ENCODE measurements around the gene KLHL17.
A peak's percentile ranks its signal among the peaks of the same experiment; 100 is the strongest.

KLHL17 gene

DNA sequence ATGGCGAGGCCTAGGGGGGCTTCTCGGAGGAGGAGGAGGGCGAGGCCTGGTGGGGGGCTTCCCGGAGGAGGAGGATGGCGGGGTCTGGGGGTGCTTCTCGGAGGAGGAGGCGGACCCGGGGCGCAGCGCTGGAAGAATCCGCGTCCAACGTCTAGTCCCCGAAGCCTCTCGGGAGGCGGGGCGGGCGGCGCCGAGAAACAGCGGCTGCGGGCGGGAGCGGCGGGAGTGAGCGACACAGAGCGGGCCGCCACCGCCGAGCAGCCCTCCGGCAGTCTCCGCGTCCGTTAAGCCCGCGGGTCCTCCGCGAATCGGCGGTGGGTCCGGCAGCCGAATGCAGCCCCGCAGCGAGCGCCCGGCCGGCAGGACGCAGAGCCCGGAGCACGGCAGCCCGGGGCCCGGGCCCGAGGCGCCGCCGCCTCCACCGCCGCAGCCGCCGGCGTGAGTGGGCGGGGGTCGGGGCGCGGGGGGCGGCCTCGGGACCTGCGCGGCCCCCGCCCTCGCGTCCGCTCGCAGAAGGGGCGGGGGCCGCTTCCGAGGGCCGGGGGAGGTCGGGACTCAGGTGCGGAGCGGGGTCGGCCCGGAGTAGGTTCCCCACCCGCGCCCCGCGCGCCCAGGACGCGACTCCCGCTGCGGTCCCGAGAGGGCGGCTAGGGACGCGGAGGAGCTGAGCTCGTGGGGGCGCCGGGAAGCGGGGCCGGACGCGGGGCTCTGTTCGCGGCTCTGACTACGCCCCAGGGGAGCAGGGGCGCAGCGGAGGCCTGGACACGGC, at the start of gene KLHL17:
Gene KLHL17, plus strand, starts transcription at position 222 of the 769 bp plus-strand sequence. Its CDS starts 110 bp downstream, at position 332.
- FAIRE-seq (no peak), DNase-seq (ENCODE audit: insufficient read length, low spot score) (no peak)

DNA sequence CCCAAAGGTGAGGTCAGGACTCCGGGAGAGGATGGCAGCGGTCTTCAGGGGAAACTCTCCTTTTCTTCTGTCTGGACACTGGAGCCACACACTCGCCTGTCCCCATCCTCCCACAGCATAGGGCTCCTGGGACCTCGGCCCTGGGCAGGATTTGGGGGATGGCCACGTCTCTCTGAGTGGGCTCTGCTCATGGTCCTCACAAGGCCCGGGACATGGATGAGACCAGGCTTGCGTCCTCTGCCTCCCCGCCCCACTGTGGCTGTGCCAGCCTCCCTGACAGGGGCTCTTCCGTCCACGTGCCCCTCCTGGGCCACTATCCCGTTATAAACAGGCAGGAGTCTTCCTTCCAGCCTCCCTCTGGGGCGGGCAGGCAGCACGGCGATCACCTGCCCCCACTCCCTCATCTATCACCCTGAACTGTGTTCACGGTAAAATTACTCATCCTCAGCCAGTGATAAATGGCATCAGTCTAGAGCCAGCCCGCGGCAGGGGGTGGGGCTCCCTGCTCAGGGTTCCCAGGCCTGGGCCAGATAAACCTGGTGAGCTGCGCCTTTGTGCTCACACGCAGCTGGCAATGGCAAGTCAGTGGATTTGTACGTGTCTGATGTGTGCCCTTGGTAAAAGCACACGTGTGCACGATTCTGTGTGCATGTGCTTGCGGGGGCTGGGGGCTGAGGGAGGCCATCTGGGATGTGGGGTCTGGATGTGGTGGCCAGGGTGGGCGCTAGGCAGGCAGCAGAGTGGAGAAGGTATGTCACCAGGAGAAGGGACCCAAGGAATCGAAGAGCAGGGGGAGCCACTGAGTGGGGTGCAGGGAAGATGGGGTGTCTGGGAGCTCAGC, 49.3 kb upstream of the KLHL17 start:
- FAIRE-seq, result no peak
- peak; percentile 61 for DNase-seq (ENCODE audit: insufficient read length, low spot score)

DNA sequence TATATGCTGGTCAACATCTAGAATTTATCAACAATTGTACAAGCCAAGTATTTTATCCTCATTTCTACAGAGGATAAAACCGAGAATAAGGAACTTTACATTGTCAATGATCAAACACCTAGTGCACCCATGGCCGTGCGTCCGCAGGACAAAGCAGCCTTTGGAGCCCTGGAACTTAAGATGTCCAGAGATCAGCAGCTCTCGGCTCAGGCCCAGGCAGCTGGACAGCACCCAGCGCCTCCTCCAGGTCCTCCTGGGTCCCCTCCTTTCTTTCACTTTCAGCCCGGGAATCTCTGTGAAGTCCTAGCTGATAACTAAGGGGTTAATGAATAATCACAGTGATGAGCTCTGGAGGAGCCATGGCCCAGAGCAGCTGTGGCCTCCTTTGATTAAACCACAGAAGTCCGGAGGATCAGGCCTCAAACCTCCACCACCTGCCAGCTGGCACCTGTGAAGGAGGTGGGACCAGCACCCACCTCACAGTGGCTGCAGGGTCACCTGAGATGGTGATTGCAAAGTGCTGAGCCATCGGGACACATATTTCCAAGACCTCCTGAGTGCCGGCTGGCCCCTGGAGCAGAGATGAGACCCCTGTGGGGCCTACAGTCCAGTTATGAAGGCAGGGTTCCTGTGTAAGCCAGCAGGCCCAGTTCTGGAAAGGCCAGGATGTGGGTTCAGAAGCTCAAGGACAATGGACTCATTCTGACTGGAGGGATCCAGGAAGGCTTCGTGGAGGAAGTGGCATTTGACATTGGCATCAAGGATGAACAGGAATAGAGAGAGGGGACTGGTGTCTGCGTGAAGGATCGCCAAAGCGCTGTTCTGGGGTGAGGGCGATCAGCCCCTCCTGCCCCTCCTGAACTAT, 48.3 kb upstream of the KLHL17 start:
- DNase-seq (ENCODE audit: insufficient read length, low spot score), result no peak
- no peak for FAIRE-seq

DNA sequence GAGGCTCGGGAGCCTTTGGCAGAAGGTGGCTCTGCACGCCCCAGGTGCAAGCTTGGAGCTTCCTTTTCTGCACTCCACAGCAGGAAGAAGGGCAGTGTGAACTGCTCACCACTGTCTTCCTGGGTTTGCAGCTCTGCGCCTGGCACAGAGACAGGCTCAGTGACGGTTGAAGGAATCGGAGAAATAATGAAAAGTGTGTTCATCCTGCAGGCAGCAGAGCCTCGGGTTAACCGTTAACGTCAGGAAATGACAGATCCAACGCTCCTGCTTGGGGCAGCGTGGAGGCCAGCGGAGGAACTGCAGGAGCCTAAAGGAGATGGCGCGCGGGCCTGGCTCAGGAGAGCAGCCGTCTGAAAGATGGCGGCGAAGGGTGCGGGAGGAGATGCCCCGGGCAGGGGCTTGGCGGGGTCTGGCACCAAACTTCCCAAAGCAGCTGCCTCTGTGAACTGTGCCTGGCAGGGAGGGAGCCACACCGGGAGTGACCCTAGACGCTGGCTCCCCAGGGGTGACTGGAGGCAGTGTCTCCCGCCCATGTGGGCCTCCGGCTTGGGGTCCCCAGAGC, 47.6 kb upstream of the KLHL17 start:
- DNase-seq (ENCODE audit: insufficient read length, low spot score) (no peak), FAIRE-seq (no peak)

DNA sequence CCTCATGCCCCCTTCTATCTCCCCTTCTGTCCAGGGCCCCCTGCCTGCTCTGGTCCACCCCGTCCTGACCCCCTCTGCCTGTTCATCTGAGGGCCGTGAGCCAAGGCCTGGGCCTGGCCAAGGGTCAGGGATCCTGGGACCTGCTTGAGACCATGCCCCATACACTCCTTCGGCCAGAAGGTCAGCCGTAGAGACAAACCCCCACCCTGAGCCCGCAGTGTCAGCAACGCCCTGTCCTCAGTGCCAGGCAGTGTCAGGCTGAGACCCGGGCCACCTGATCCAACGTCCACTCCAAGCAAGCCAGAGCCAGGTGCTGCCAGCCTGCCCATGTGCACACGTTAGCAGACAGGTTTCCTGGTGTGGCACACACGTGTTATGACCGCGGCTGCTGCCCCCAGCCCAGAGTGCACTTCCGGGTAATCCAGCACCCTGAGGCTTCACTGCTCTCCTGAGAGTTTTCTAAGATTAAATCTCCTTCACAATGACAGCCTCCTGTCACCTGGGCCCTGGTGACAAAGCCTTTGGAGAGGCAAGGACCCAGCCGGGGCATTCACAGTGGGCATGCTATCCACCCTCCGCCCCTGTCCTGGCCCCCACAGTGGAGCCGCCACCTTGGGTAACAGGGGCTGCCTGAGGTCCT, 46.8 kb upstream of the KLHL17 start:
- FAIRE-seq, result no peak
- DNase-seq (ENCODE audit: insufficient read length, low spot score), result no peak

DNA sequence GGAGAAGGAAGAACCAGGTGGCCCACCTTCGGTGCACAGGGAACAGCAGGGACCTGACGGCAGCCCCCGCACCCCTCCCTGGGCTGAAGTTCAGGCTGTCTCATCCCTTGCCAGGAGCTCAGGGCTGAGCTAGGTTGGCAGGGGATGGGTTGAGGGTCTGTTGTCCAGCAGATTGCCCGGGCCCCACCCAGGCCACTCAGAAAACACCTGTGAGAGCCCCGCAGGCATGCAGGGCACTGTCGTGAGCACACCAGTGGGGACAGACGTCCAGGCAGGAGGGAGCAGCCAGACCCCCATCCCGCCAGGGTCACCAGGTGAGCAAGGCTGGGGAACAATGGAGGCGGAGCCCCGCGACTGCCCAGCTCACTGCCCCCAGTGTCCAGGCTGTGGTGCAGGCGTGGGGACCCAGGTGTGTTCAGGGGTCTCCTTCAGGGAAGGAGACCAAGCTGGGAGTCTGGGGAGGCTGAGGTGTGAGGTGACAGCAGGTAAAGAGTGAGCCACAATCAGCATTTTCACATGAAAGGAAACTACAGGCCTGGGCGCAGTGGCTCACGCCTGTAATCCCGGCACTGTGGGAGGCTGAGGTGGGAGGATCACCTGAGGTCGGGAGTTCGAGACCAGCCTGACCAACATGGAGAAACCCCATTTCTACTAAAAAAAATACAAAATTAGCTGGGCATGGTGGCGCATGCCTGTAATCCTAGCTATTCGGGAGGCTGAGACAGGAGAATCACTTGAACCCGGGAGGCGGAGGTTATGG, 46.1 kb upstream of the KLHL17 start:
- no peak for DNase-seq (ENCODE audit: insufficient read length, low spot score)
- no peak for FAIRE-seq

DNA sequence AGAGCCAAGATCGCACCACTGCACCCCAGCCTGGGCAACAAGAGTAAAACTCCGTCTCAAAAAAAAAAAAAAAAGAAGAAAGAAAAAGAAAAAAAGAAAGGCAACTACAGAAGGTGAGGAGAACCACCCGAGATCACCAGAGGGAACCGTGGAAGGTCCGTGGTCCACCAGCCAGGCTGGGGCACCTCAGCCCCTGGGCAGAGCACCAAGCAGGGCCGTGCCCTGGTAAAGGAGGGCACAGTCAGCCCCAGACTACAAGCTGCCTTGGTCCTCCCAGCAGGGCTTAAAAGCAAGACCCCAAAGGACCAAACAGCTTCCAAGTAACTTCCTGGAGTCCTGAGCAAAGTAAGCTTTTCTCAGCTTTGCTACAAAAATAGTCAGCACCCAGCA, 45.5 kb upstream of the KLHL17 start:
- FAIRE-seq (no peak), DNase-seq (ENCODE audit: insufficient read length, low spot score) (no peak)

DNA sequence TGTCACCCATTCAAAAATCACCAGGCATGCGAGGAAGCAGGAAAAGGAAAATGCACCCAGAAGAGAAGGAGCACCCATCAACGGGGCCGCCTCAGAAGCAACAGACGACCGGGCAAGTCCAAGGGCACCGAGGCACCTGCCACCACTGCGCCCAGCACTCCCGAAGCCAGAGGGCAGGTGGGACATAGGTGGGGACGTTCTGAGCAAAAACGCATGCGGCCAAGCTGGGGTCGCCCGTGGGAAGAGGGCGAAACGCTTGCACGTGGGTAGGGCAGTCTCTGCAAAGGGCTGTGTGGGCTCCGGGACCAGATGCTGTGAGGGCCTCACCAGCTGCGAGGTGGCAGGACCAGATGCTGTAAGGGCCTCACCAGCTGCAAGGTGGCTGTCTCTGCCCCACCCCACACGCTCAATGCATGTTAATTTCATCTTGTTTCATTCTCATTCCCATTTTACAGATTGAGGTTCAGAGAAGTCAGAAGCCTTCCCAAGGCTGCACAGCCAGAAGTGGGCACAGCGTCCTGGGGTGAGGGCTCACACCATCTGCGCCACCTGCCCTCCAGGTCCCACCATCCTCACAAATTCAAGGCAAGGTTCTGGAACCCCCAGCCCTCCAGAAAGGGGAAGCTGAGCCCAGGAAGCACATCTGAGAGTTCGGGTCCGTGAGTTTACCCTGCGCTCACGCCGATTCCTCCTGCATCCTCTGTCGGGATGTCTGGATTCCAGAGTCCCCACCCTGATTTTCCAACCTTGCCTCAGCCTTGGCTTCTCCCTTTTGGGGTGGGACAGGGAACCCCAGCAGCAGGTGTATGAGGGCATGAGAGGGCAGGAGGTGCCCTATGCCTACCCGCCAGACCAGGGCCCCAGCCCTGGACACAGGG, 44.9 kb upstream of the KLHL17 start:
- no peak for FAIRE-seq
- no peak for DNase-seq (ENCODE audit: insufficient read length, low spot score)

DNA sequence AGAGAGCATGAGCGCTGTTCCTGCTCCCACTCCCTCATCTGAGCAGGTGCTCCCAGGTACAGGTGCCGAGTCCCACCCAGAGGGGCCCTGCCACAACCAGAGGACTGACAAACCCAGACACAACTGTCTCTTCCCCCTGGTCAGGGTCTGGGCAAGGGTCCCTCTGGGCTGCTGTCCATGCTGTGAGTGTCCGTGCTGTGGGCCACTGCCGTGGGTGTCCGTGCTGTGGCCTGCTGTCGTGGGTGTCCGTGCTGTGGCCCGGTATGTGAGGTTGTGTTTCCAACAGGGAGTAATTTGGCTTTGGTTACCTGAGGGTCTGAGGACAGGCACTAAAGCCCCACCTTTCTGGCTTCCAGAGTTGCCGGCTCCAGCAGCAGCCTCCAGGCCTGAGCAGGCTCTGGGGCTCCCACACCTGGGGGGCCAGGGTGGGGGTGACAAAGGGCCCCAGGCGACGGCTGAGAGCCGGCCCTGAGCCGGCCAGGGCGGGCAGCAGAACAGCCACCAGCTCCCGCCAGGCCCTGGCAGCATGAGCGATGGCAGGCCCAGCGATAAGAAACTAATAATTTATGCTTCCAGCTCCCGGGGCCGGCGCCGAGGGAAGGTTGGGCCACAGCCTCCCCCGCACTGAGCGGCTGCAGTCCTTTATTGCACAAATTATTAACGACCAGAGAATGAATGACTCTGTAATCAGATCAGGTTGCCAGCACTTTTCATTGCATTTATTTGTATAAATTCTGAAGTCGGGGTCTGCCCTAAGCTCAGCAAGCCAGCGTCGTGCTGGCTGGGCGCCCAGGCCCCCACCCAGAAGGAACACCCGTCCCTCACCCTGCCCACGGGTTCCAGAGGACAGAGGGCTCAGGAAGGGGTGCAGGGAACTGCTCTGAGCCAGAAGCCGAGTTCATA, 44.0 kb upstream of the KLHL17 start:
- DNase-seq (ENCODE audit: insufficient read length, low spot score) (no peak), FAIRE-seq (no peak)

DNA sequence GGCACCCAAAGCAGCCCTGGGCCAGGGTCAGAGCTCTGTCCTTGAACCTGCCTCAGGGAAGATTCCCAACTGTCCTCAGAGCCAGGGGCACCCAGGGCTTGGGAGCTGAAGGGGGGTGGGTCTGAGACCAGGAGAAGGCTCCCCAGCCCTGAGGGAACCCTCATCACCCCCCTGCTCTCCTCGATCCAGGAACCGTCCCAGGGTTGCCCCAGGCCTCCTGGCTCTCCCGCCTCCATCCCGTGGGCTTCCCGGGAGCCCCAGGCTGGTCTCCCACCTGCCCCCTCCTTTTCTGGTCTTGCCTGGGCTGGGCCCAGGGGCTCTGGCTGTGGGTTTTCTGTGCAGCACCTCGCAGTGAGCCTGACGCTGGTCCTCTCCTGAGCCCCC, 43.3 kb upstream of the KLHL17 start:
- no peak for DNase-seq (ENCODE audit: insufficient read length, low spot score)
- no peak for FAIRE-seq

DNA sequence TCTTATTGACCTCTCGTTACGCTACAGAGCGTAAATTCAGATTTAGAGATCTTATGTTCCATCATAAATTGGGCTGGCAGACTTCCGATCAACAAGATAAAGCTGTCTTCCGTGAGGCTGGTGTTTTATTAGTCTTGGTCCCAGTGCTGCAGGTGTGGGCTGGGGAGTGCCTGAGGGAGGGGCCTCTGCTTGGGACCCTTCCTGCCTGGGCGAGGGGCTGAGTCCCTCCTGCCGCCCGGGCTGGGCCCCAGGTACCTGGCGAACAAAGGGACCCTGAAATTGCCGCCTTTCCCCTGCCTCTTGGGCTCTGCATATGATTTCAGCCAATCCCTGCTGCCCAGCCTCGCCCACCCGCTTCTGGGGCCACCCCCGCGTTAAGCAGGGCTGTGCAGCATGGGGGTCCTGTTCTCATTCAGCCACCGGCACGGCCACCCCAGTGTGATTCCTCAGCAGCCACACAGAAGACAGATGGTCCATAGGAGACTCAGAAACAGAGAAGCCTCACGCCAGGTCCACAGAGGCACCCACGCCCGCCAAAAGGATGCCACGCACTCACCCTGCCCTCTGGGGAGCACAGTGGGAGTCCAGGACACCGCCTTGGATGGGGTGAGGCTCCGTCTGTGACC, 42.8 kb upstream of the KLHL17 start:
- FAIRE-seq (no peak), DNase-seq (ENCODE audit: insufficient read length, low spot score) (no peak)

DNA sequence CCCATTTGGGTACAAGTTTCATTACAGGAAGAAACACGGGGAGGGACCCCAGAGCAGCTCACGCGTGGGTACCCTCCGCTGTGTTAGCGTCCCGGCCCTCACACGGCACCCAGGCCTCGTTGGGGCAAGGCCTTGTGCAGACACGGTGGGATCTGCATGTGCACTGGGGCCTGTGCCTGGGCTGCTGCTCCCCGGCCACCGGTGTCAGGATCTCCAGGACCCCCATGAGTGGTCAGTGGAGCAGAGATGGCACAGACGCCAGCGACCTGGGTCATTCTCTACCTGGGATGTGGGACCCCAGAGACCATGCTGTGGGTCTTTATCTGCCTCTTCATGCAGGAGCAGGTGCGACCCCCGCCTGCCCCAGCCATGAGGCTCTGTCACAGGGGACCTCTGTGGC, 42.0 kb upstream of the KLHL17 start:
- DNase-seq (ENCODE audit: insufficient read length, low spot score) (no peak), FAIRE-seq (no peak)

DNA sequence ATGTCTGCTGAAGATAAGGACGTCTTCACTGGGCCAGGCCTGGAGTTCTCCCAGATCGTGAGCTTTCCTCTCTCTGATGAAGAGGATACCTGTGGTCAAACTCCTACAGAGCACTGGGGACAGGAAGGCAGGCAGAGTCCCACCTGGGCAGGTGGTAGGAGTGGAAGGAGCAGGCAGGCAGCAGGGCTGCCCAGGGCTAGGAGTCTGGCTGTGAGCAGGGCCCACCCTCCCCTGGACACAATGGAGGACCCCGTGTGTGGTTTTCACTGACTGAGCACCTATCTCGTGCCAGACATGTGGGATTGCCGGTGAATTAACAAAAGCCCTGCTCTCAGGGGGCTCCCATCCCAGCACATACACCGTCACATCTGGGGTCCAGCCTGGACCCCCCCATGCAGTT, 41.5 kb upstream of the KLHL17 start:
- no peak for FAIRE-seq
- no peak for DNase-seq (ENCODE audit: insufficient read length, low spot score)

DNA sequence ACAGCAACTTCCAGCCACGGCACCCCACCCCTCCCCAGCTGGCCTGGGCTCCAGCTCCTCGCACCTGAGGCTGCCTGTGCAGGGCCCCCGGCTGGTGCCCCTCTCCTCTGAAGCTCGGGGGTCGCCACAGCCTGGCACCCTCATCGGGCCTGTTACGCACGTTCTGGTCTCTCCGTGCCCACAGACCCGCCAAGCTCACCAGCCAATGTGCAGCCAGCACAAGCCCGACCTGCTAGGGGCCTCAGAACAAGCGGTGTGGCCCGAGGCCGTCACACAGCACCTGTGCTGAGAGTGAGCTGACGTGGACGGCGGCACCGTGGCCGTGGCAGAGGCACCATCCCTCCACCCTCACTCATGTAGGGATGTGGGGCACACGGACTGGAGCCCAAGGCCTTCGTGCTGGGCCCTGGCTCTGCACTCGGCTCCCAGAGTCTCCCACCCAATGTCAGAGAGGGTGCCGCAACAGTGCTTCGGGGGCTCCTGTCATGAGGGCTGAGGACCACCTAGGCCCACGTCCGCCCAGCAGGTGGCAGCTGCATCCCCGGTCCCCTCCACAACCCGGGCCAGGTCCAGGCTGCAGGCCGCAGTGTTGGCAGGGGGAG, 41.0 kb upstream of the KLHL17 start:
- FAIRE-seq (no peak), DNase-seq (ENCODE audit: insufficient read length, low spot score) (no peak)

DNA sequence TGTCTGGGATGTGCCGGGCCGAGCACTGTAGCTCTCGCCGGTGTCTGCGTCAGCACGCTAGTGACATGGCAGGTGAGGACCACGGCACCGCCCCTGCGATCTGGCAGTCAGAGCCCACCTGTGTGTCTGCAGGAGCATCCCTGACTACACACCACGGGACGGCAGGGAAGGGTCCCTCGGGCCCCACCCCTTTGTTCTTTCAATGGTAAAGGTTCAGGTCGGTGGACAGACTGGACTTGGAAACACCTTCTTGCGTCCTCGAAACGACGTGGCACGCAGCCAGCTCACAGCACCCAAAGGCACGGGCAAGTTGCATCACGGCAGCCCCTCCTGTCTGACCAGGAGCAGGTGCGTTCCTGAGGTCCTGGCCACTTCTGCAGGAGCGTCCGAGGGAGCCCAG, 40.4 kb upstream of the KLHL17 start:
- FAIRE-seq (no peak), DNase-seq (ENCODE audit: insufficient read length, low spot score) (no peak)

DNA sequence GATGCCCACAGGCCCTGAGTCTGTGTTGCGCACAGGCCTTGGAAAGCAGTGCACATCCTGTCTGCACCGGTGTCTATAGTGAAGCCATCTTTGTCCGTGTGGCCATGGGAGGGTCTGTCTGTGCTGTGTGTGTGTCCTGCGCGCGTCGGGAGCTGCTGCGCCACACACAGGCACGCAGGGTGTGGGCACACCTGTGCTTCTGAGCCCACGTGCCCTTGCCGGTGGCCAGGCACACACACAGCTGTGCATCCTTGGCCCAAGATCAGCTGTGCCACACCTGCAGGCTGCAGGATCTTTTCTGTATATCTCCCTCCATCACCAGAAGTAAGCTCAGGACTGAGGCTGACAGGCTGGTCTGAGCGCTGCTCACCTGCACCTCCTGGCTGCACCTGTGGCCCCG, 39.9 kb upstream of the KLHL17 start:
- FAIRE-seq, result no peak

More for the DNA sequence above, 39.9 kb upstream of the KLHL17 start:
- no peak for DNase-seq (ENCODE audit: insufficient read length, low spot score)
